SK-N-SH treated with all-trans-retinoic acid at 6 μM for 48 hours (cell line): Measurements from ENCODE around the gene ZNF385B.

ENCODE experiments used
- ATAC-seq: fragments of 200-7000 bp; cut with Tn5 transposase; 3 replicates; pipeline ENCODE4 v1.9.1; 2020; ENCODE audit warnings: mild to moderate bottlenecking, moderate library complexity
- ARNTL ChIP-seq: fragments of 450-650 bp; formaldehyde crosslinking; IDR thresholded peaks from 2 replicates; pipeline ENCODE4 v1.5.0; 2020; ENCODE audit warnings: low read depth, mild to moderate bottlenecking, moderate library complexity, borderline replicate concordance
- BACH2 ChIP-seq: fragments of 250-450 bp; sonication (Bioruptor Pico); IDR thresholded peaks from 2 replicates; pipeline ENCODE4 v1.9.0; 2021; ENCODE audit warnings: mild to moderate bottlenecking, borderline replicate concordance
- CSDC2 ChIP-seq: fragments of 250-450 bp; sonication (Bioruptor Pico); IDR thresholded peaks from 2 replicates; pipeline ENCODE4 v1.5.0; 2020; ENCODE audit warnings: mild to moderate bottlenecking, moderate library complexity
- ESRRG ChIP-seq: fragments of 250-450 bp; sonication (Bioruptor Pico); IDR thresholded peaks from 2 replicates; pipeline ENCODE4 v1.6.1; 2021; ENCODE audit warnings: mild to moderate bottlenecking
- GLIS3 ChIP-seq: fragments of 250-450 bp; sonication (Bioruptor Pico); IDR thresholded peaks from 2 replicates; pipeline ENCODE4 v1.5.0; 2020; ENCODE audit warnings: mild to moderate bottlenecking, moderate library complexity
- ISL1 ChIP-seq: fragments of 250-450 bp; sonication (Bioruptor Pico); IDR thresholded peaks from 2 replicates; pipeline ENCODE4 v2.1.2; 2022; ENCODE audit warnings: mild to moderate bottlenecking, moderate library complexity
- OSR1 ChIP-seq: fragments of 250-450 bp; sonication (Bioruptor Pico); IDR thresholded peaks from 2 replicates; pipeline ENCODE4 v1.8.0; 2022; ENCODE audit warnings: moderate library complexity, mild to moderate bottlenecking, inconsistent platforms
- PPARA ChIP-seq: fragments of 250-450 bp; sonication (Bioruptor Pico); IDR thresholded peaks from 2 replicates; pipeline ENCODE4 v1.5.0; 2020; ENCODE audit warnings: mild to moderate bottlenecking, borderline replicate concordance
- RARB ChIP-seq: fragments of 250-450 bp; sonication (Bioruptor Pico); IDR thresholded peaks from 2 replicates; pipeline ENCODE4 v1.8.0; 2021; ENCODE audit warnings: mild to moderate bottlenecking, moderate library complexity
- TCF4 ChIP-seq: fragments of 250-450 bp; sonication (Bioruptor Pico); IDR thresholded peaks from 2 replicates; pipeline ENCODE4 v1.8.0; 2021; ENCODE audit warnings: mild to moderate bottlenecking, moderate library complexity, borderline replicate concordance
- TOX ChIP-seq: fragments of 250-450 bp; sonication (Bioruptor Pico); IDR thresholded peaks from 2 replicates; pipeline ENCODE4 v1.8.0; 2021; ENCODE audit warnings: mild to moderate bottlenecking, moderate library complexity, borderline replicate concordance
- ZFP3 ChIP-seq: fragments of 250-450 bp; sonication (Bioruptor Pico); IDR thresholded peaks from 2 replicates; pipeline ENCODE4 v1.5.0; 2020; ENCODE audit warnings: mild to moderate bottlenecking, moderate library complexity
- ZFP30 ChIP-seq: fragments of 450-650 bp; formaldehyde crosslinking; IDR thresholded peaks from 2 replicates; pipeline ENCODE4 v1.5.0; 2022; ENCODE audit warnings: mild to moderate bottlenecking, moderate library complexity
- ZNF565 ChIP-seq: fragments of 450-650 bp; formaldehyde crosslinking; conservative IDR thresholded peaks from 2 replicates; pipeline ENCODE4 v1.5.0; 2020; ENCODE audit warnings: low read depth, mild to moderate bottlenecking, moderate library complexity
- ZNF70 ChIP-seq: fragments of 450-650 bp; formaldehyde crosslinking; IDR thresholded peaks from 2 replicates; pipeline ENCODE4 v1.5.0; 2020; ENCODE audit warnings: mild to moderate bottlenecking, moderate library complexity
- ZNF8 ChIP-seq: fragments of 450-650 bp; formaldehyde crosslinking; IDR thresholded peaks from 2 replicates; pipeline ENCODE4 v1.5.0; 2020; ENCODE audit warnings: mild to moderate bottlenecking, moderate library complexity
- TF ChIP-seq, protein P1 (sequence below): fragments of 250-450 bp; sonication (Bioruptor Pico); IDR thresholded peaks from 2 replicates; pipeline ENCODE4 v1.8.0; 2021; ENCODE audit warnings: low read depth, mild to moderate bottlenecking, moderate library complexity, borderline replicate concordance
- TF ChIP-seq, protein P2 (sequence below): fragments of 250-450 bp; sonication (Bioruptor Pico); IDR thresholded peaks from 2 replicates; pipeline ENCODE4 v1.5.1; 2020; ENCODE audit warnings: low read depth, mild to moderate bottlenecking, moderate library complexity
- TF ChIP-seq, protein P3 (sequence below): fragments of 250-450 bp; sonication (Bioruptor Pico); IDR thresholded peaks from 2 replicates; pipeline ENCODE4 v1.5.1; 2021; ENCODE audit warnings: mild to moderate bottlenecking, moderate library complexity
- TF ChIP-seq, protein P4 (sequence below): fragments of 250-450 bp; sonication (Bioruptor Pico); IDR thresholded peaks from 2 replicates; pipeline ENCODE4 v1.5.0; 2020; ENCODE audit warnings: mild to moderate bottlenecking, moderate library complexity
- TF ChIP-seq, protein P5 (sequence below): fragments of 250-450 bp; sonication (Bioruptor Pico); IDR thresholded peaks from 2 replicates; pipeline ENCODE4 v1.8.0; 2020; ENCODE audit warnings: mild to moderate bottlenecking, moderate library complexity, borderline replicate concordance

The ZNF385B gene

DNA sequence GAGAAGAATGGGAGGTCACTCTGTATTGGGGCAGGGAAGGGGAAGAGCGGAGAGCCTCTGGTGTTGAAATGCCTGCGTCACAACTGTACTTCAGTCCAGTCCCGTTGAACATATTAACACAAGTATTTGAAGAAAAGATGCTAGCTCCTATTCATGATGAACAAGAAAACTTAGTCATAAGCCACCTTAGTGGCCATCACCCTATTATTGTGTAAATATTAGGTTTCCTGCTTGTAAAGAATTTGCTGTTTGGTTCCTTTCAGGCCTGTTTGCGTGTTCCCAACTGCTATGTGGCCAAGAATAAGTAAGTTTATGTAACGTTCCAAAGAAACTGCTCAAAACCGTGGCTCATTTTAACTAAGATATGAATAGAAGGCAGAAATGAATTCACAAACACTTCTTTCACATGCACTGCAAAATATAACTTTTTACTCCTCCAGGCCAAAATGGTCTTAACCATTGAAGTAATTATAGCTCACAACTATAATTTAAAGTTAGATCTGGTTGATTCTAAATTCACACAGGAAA is 204.3 kb downstream of the ZNF385B start:
- TF ChIP-seq, protein P1, sequence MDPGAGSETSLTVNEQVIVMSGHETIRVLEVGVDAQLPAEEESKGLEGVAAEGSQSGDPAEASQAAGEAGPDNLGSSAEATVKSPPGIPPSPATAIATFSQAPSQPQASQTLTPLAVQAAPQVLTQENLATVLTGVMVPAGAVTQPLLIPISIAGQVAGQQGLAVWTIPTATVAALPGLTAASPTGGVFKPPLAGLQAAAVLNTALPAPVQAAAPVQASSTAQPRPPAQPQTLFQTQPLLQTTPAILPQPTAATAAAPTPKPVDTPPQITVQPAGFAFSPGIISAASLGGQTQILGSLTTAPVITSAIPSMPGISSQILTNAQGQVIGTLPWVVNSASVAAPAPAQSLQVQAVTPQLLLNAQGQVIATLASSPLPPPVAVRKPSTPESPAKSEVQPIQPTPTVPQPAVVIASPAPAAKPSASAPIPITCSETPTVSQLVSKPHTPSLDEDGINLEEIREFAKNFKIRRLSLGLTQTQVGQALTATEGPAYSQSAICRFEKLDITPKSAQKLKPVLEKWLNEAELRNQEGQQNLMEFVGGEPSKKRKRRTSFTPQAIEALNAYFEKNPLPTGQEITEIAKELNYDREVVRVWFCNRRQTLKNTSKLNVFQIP (CRISPR knock-in tag), result no peak
- TF ChIP-seq ISL1 (no peak), ZNF565 (CRISPR knock-in tag) (no peak), ZFP3 (CRISPR knock-in tag) (no peak), GLIS3 (no peak), ZNF8 (CRISPR knock-in tag) (no peak), ARNTL (CRISPR knock-in tag) (no peak), ESRRG (CRISPR knock-in tag) (no peak), PPARA (CRISPR knock-in tag) (no peak), TOX (no peak), CSDC2 (CRISPR knock-in tag) (no peak), OSR1 (CRISPR knock-in tag) (no peak), ZNF70 (CRISPR knock-in tag) (no peak), ZFP30 (CRISPR knock-in tag) (no peak), TCF4 (CRISPR knock-in tag) (no peak)
- TF ChIP-seq, protein P2, sequence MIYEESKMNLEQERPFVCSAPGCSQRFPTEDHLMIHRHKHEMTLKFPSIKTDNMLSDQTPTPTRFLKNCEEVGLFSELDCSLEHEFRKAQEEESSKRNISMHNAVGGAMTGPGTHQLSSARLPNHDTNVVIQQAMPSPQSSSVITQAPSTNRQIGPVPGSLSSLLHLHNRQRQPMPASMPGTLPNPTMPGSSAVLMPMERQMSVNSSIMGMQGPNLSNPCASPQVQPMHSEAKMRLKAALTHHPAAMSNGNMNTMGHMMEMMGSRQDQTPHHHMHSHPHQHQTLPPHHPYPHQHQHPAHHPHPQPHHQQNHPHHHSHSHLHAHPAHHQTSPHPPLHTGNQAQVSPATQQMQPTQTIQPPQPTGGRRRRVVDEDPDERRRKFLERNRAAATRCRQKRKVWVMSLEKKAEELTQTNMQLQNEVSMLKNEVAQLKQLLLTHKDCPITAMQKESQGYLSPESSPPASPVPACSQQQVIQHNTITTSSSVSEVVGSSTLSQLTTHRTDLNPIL (CRISPR knock-in tag), result no peak
- TF ChIP-seq, protein P3, sequence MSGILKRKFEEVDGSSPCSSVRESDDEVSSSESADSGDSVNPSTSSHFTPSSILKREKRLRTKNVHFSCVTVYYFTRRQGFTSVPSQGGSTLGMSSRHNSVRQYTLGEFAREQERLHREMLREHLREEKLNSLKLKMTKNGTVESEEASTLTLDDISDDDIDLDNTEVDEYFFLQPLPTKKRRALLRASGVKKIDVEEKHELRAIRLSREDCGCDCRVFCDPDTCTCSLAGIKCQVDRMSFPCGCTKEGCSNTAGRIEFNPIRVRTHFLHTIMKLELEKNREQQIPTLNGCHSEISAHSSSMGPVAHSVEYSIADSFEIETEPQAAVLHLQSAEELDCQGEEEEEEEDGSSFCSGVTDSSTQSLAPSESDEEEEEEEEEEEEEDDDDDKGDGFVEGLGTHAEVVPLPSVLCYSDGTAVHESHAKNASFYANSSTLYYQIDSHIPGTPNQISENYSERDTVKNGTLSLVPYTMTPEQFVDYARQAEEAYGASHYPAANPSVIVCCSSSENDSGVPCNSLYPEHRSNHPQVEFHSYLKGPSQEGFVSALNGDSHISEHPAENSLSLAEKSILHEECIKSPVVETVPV (CRISPR knock-in tag), result no peak
- TF ChIP-seq, protein P4, sequence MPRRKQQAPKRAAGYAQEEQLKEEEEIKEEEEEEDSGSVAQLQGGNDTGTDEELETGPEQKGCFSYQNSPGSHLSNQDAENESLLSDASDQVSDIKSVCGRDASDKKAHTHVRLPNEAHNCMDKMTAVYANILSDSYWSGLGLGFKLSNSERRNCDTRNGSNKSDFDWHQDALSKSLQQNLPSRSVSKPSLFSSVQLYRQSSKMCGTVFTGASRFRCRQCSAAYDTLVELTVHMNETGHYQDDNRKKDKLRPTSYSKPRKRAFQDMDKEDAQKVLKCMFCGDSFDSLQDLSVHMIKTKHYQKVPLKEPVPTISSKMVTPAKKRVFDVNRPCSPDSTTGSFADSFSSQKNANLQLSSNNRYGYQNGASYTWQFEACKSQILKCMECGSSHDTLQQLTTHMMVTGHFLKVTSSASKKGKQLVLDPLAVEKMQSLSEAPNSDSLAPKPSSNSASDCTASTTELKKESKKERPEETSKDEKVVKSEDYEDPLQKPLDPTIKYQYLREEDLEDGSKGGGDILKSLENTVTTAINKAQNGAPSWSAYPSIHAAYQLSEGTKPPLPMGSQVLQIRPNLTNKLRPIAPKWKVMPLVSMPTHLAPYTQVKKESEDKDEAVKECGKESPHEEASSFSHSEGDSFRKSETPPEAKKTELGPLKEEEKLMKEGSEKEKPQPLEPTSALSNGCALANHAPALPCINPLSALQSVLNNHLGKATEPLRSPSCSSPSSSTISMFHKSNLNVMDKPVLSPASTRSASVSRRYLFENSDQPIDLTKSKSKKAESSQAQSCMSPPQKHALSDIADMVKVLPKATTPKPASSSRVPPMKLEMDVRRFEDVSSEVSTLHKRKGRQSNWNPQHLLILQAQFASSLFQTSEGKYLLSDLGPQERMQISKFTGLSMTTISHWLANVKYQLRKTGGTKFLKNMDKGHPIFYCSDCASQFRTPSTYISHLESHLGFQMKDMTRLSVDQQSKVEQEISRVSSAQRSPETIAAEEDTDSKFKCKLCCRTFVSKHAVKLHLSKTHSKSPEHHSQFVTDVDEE, result no peak
- no peak for ATAC-seq

DNA sequence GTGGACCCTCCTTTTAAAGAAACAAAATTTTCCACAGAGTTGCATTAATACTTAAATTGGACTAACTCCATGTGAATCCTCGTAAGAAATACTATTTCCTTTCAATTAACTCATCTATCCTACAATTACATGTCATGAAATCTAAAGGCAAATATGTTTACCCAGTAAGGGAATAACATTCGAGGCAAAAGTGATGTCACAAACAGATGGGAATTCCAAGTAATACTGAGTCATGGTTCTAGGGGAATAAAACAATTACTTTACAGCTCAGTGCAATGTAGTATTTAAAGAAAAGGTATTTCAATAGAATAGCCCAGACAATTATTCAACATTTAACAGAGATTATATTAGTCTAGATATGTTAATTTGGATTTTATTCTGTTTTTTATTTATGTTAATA is 205.8 kb downstream of the ZNF385B start:
- ATAC-seq, result no peak; the same call in 2 of the 3 replicates
- TF ChIP-seq ZFP3 (CRISPR knock-in tag) (no peak), RARB (no peak), ESRRG (CRISPR knock-in tag) (no peak)
- TF ChIP-seq, protein P5, sequence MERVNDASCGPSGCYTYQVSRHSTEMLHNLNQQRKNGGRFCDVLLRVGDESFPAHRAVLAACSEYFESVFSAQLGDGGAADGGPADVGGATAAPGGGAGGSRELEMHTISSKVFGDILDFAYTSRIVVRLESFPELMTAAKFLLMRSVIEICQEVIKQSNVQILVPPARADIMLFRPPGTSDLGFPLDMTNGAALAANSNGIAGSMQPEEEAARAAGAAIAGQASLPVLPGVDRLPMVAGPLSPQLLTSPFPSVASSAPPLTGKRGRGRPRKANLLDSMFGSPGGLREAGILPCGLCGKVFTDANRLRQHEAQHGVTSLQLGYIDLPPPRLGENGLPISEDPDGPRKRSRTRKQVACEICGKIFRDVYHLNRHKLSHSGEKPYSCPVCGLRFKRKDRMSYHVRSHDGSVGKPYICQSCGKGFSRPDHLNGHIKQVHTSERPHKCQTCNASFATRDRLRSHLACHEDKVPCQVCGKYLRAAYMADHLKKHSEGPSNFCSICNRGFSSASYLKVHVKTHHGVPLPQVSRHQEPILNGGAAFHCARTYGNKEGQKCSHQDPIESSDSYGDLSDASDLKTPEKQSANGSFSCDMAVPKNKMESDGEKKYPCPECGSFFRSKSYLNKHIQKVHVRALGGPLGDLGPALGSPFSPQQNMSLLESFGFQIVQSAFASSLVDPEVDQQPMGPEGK (CRISPR knock-in tag), result no peak
- TF ChIP-seq, all 23 proteins: peak for 0

DNA sequence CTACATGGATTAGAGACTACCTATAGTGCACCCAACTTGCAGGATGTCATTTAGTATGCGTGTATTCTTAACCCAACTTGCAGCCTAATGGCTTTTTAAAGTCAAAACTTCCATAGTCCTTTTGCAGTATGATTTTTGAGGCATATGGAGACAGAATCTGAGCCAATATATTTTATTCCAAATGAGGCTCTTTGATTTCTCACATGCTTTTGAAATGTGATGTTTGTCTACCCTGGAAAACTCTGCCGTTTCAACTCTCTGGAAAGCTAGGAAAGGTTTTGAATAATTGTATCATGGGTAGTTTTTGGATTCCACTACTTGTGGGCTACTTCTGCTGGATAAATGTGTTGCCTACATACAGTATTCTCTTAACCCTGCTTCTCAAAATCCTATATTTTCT is 206.6 kb downstream of the ZNF385B start:
- TF ChIP-seq, protein P5 (CRISPR knock-in tag), result no peak
- no peak for TF ChIP-seq RARB
- TF ChIP-seq TCF4 (CRISPR knock-in tag), result no peak
- TF ChIP-seq, protein P2 (CRISPR knock-in tag), result no peak
- TF ChIP-seq ZNF8 (CRISPR knock-in tag), result no peak
- no peak for TF ChIP-seq CSDC2 (CRISPR knock-in tag)
- no peak for TF ChIP-seq ZNF70 (CRISPR knock-in tag)
- TF ChIP-seq OSR1 (CRISPR knock-in tag), result no peak
- TF ChIP-seq ESRRG (CRISPR knock-in tag), result no peak
- no peak for TF ChIP-seq BACH2 (CRISPR knock-in tag)
- no peak for TF ChIP-seq ARNTL (CRISPR knock-in tag)
- no peak for TF ChIP-seq ZFP3 (CRISPR knock-in tag)
- TF ChIP-seq ZNF565 (CRISPR knock-in tag), result no peak
- no peak for ATAC-seq
